ENCODE results near the gene MTMR10.

- TF ChIP-seq POLR2A (IDR thresholded peaks at IDR 0.05) (no peak), CTCF (IDR thresholded peaks at IDR 0.05 in 4 of 5, conservative IDR thresholded peaks at IDR 0.05 in 1 of 5) (no peak)
Observed at GRCh38 chr15:30906366-30906765, 85.1 kb downstream of the MTMR10 start.

Measured in gastrocnemius medialis (tissue), 4 donors.